ENCODE data around the gene HSD17B13.

Gene HSD17B13

GRCh38 chr4:87260477-87260876 lies 62.2 kb downstream of the HSD17B13 start:
- no peak for DNase-seq

- DNase-seq, result no peak
Measured at GRCh38 chr4:87258677-87259076, 64.0 kb downstream of the HSD17B13 start.

GRCh38 chr4:87257523-87257922 lies 65.2 kb downstream of the HSD17B13 start:
- DNase-seq, result no peak

GRCh38 chr4:87255755-87256154 lies 66.9 kb downstream of the HSD17B13 start:
- no peak for DNase-seq

Data from fibroblast of skin of right biceps (primary cell).